Esophagus squamous epithelium (tissue), 4 donors: ENCODE results near the gene ZNF814.

Experiments used
- CTCF ChIP-seq, 6 experiments: fragments of 450-650 bp in 4 of 6; fragments of 200-600 bp in 2 of 6; sonication (generic) in 2 of 6; IDR thresholded peaks; one replicate each; pipeline ENCODE4 v1.5.1; 2016 to 2019; ENCODE audit warnings: antibody characterized with exemption in 6 of 6, mild to moderate bottlenecking in 4 of 6, moderate library complexity in 4 of 6
- POLR2A ChIP-seq, 4 donors: fragments of 450-650 bp; IDR thresholded peaks; one replicate each; pipeline ENCODE4 v1.6.1; 2017; ENCODE audit warnings: antibody characterized with exemption in 4 of 4, mild to moderate bottlenecking in 4 of 4, moderate library complexity in 3 of 4

GRCh38 chr19:57819475-57820148 is 69.2 kb downstream of the ZNF814 start:
- TF ChIP-seq CTCF (IDR thresholded peaks at IDR 0.05) = no peak
- peak in 1 of 4 donors; percentile 54 for TF ChIP-seq POLR2A (IDR thresholded peaks at IDR 0.05)
